Measurements from ENCODE around the gene PRR3.
A peak's percentile ranks its signal among the peaks of the same experiment; 100 is the strongest.
"Not testable (repeated sequence)": the region's sequence is repeated elsewhere in the genome, so short reads cannot be mapped to it uniquely, and the experiment has no call there.

PRR3 gene

DNA sequence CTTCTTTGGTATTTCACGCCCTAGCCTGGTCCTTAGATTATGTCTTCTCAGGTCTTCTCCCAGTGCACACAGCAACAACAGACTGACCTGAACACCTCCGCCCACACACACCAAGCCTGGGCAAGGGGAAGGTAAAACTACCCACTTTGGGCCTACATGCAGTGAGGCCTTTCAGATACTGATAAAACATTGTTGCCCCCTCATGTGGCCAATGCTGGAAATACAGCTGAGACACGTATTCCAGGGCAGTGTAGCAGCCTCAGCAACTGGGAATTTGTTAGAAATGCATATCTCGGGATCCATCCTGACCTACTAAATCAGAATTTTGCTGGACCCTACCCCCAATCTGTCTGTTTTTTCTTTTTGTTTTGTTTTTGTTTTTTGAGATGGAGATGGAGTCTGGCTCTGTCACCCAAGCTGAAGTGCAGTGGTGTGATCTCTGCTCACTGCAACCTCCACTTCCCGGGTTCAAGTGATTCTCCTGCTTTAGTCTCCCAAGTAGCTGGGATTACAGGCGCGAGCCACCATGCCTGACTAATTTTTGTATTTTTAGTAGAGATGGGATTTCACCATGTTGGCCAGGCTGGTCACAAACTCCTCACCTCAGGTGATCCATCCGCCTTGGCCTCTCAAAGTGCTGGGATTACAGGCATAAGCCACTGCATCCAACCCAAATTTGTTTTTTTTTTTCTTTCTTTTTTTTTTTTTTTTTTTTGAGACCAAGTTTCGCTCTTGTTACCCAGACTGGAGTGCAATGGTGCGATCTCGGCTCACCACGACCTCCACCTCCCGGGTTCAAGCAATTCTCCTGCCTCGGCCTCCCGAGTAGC, 40.4 kb downstream of the PRR3 start:
- not testable (repeated sequence) for H3K27me3 ChIP-seq (ENCODE audit: control insufficient read depth, insufficient read depth, low read length, poor library complexity, severe bottlenecking); H3K4me1 ChIP-seq (ENCODE audit: control insufficient read depth, insufficient read depth, low read length); H3K27ac ChIP-seq (ENCODE audit: insufficient read depth, low read depth, low read length, poor library complexity, severe bottlenecking); H3K4me3 ChIP-seq (ENCODE audit: insufficient read depth, low read depth, low read length); H3K9me3 ChIP-seq (ENCODE audit: control insufficient read depth, low read length)
- peaks cover 29% of the 10 kb centered on the region for H3K36me3 ChIP-seq (ENCODE audit: control insufficient read depth, insufficient read depth, low read length)
- 85 to 86% methylated on average over 15 of the region's 15 CpGs for WGBS, 2 experiments

DNA sequence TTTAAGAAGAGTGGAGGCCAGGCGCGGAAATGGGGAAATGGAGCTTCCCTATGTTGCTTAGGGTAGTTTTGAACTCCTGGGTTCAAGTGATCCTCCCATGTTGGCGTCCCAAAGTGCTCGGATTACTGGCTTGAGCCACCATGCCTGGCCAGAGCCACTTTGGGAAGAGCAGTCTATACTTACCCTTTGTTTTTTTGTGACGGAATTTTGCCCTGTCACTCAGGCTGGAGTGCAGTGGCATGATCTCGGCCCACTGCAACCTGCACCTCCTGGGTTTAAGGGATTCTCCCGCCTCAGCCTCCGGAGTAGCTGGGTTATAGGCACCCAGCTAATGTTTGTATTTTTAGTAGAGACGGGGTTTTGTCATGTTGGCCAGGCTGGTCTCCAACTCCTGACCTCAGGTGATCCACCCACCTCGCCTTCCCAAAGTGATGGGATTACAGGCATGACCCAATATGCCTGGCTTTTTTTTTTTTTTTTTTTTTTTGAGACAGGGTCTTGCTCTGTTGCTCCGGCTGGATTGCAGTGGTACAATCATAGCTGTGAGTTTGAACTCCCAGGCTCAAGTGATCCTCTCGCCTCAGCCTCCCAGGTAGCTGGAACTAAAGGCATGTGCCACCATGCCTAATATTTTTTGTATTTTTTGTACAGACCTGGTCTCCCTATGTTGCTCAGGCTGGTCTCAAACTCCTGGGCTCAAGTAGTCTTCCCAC, 42.0 kb downstream of the PRR3 start:
- Histone ChIP-seq H3K4me1 (ENCODE audit: control insufficient read depth, insufficient read depth, low read length) (no peaks in the 10 kb centered on the region), H3K27ac (ENCODE audit: insufficient read depth, low read depth, low read length, poor library complexity, severe bottlenecking) (no peak overlapping the region), H3K9me3 (ENCODE audit: control insufficient read depth, low read length) (no peaks in the 10 kb centered on the region), H3K27me3 (ENCODE audit: control insufficient read depth, insufficient read depth, low read length, poor library complexity, severe bottlenecking) (no peaks in the 10 kb centered on the region), H3K4me3 (ENCODE audit: insufficient read depth, low read depth, low read length) (no peak overlapping the region), H3K36me3 (ENCODE audit: control insufficient read depth, insufficient read depth, low read length) (peaks cover 44% of the 10 kb centered on the region)
- WGBS, 2 experiments: 89 to 91% methylated on average over 12 of the region's 12 CpGs

DNA sequence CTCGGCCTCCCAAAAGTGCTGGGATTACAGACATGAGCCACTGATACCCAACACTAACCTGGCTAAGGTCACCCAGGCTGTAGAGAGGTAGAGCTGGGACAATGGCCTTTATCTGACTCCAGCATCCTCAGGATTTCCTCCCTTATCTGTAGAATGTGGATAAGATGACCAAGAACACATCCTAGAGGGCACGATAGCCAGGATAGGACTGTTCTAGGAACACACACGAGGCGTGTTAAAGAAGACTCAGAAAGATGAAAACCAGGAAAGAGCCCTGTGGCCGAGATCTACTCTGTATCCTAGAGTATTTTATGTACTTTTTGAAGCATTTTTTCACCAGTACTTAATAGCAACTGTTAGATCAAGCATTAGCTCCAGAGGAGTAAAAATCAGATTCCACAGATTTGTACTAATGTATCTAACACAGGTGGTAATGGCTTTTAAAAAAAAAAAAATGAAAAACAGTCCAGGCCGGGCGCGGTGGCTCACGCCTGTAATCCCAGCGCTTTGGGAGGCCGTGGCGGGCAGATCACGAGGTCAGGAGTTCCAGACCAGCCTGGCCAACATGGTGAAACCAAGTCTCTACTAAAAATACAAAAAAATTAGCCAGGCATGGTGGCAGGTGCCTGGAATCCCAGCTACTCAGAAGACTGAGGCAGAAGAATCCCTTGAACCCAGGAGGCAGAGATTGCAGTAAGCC, 42.7 kb downstream of the PRR3 start:
- WGBS, 2 experiments: 95% methylated on average over 13 of the region's 13 CpGs
- peaks cover 45% of the 10 kb centered on the region for H3K36me3 ChIP-seq (ENCODE audit: control insufficient read depth, insufficient read depth, low read length)
- no peak overlapping the region for H3K4me3 ChIP-seq (ENCODE audit: insufficient read depth, low read depth, low read length)
- H3K27me3 ChIP-seq (ENCODE audit: control insufficient read depth, insufficient read depth, low read length, poor library complexity, severe bottlenecking): no peaks in the 10 kb centered on the region
- H3K4me1 ChIP-seq (ENCODE audit: control insufficient read depth, insufficient read depth, low read length): no peaks in the 10 kb centered on the region
- no peaks in the 10 kb centered on the region for H3K9me3 ChIP-seq (ENCODE audit: control insufficient read depth, low read length)
- H3K27ac ChIP-seq (ENCODE audit: insufficient read depth, low read depth, low read length, poor library complexity, severe bottlenecking): peak overlapping the region; percentile 1

DNA sequence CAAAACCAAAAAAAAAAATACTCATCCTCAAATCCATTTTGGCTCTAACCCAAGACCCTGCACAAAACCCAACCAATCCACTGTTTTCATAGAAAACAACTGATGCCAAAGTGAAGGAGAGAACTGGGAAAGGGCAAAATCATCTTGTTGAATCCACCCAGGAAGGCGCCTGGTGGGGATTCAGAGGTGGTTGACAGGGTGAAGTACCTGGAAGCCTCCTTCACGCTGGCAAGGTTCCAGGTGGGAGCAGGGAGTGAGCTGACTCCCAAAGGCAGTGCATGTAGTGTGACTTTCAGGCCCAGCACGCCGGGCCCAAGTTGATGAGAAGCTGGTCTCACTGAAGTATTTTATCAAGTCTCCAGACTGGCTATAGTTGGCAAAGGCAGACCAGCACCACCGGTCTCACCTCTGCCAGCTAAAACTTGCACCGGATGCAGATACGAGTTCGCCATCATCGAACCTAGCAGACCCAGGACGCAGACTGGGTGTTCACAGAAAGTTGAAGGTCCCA, 43.4 kb downstream of the PRR3 start:
- WGBS, 2 experiments: 95% methylated on average over 10 of the region's 10 CpGs
- Histone ChIP-seq H3K27ac (ENCODE audit: insufficient read depth, low read depth, low read length, poor library complexity, severe bottlenecking) (no peak overlapping the region), H3K36me3 (ENCODE audit: control insufficient read depth, insufficient read depth, low read length) (peaks cover 52% of the 10 kb centered on the region), H3K9me3 (ENCODE audit: control insufficient read depth, low read length) (no peaks in the 10 kb centered on the region), H3K4me1 (ENCODE audit: control insufficient read depth, insufficient read depth, low read length) (no peaks in the 10 kb centered on the region), H3K27me3 (ENCODE audit: control insufficient read depth, insufficient read depth, low read length, poor library complexity, severe bottlenecking) (no peaks in the 10 kb centered on the region), H3K4me3 (ENCODE audit: insufficient read depth, low read depth, low read length) (no peak overlapping the region)

DNA sequence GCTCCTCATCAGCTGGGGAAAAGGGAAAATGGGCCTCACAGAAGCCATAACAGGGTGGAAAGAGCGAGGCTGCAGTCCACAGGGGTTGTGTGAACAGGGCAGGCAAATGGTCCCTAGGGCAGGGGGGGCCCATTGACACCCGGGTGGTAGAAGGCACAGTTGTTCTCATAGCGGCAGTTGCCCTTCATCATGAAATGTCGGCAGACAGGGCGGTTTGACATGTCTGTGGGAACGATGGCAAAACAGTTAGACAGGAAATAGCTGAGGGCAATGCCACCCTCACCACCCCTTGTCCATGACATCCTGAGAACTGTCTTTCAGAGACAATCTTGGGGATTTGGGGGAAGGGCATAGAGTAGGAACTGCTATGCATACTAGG, 44.3 kb downstream of the PRR3 start:
- 96 to 99% methylated on average over 6 of the region's 6 CpGs for WGBS, 2 experiments
- Histone ChIP-seq H3K27ac (ENCODE audit: insufficient read depth, low read depth, low read length, poor library complexity, severe bottlenecking) (no peak overlapping the region), H3K4me3 (ENCODE audit: insufficient read depth, low read depth, low read length) (no peak overlapping the region), H3K9me3 (ENCODE audit: control insufficient read depth, low read length) (no peaks in the 10 kb centered on the region), H3K36me3 (ENCODE audit: control insufficient read depth, insufficient read depth, low read length) (peaks cover 61% of the 10 kb centered on the region), H3K27me3 (ENCODE audit: control insufficient read depth, insufficient read depth, low read length, poor library complexity, severe bottlenecking) (no peaks in the 10 kb centered on the region), H3K4me1 (ENCODE audit: control insufficient read depth, insufficient read depth, low read length) (no peaks in the 10 kb centered on the region)

DNA sequence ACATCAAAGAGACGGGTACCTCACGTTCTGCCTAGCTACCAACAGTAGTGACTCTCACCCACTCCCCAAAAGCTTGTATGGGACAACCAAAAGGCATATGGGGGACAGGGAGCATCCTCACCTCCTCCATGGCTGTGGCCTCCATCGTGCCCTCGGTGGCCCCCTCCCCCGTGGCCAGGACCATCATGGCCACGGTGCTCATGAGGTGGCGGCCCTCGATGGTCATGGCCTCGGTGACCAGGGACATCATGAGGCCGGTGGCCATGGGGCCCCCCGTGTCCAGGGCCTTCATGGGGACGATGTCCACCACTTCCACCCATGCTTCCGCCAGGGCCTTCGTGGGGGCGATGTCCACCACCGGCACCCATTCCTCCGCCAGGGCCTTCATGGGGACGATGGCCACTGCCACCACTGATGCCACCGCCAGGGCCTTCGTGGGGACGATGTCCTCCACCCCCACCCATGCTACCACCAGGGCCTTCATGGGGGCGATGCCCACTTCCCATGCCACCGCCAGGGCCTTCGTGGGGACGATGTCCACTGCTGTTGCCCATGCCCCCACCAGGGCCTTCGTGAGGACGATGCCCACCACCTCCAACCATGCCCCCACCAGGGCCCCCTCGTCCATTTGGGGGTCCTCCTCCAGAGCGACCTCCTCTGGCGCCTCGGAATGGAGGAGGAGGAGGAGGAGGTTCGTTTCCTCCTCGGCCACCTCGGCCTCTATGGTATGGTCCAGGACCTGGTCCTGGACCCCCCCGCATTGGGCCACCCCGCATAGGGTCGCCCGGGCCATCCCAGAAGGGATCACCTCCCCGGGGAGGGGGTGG, 44.9 kb downstream of the PRR3 start:
- Histone ChIP-seq H3K36me3 (ENCODE audit: control insufficient read depth, insufficient read depth, low read length) (peaks cover 67% of the 10 kb centered on the region), H3K9me3 (ENCODE audit: control insufficient read depth, low read length) (no peaks in the 10 kb centered on the region), H3K27ac (ENCODE audit: insufficient read depth, low read depth, low read length, poor library complexity, severe bottlenecking) (no peak overlapping the region), H3K4me3 (ENCODE audit: insufficient read depth, low read depth, low read length) (no peak overlapping the region), H3K4me1 (ENCODE audit: control insufficient read depth, insufficient read depth, low read length) (no peaks in the 10 kb centered on the region), H3K27me3 (ENCODE audit: control insufficient read depth, insufficient read depth, low read length, poor library complexity, severe bottlenecking) (no peaks in the 10 kb centered on the region)
- 95 to 96% methylated on average over 39 of the region's 39 CpGs for WGBS, 2 experiments

- H3K36me3 ChIP-seq (ENCODE audit: control insufficient read depth, insufficient read depth, low read length): peaks cover 85% of the 10 kb centered on the region
- no peak overlapping the region for H3K4me3 ChIP-seq (ENCODE audit: insufficient read depth, low read depth, low read length)
- no peaks in the 10 kb centered on the region for H3K9me3 ChIP-seq (ENCODE audit: control insufficient read depth, low read length)
- WGBS, 2 experiments: 95 to 96% methylated on average over 13 of the region's 13 CpGs
- no peaks in the 10 kb centered on the region for H3K27me3 ChIP-seq (ENCODE audit: control insufficient read depth, insufficient read depth, low read length, poor library complexity, severe bottlenecking)
- H3K4me1 ChIP-seq (ENCODE audit: control insufficient read depth, insufficient read depth, low read length): no peaks in the 10 kb centered on the region
- H3K27ac ChIP-seq (ENCODE audit: insufficient read depth, low read depth, low read length, poor library complexity, severe bottlenecking): no peak overlapping the region
These were observed 46.9 kb downstream of the PRR3 start for GRCh38 chr6:30603961-30604360.

GRCh38 chr6:30610065-30610464, 53.0 kb downstream of the PRR3 start:
- H3K36me3 ChIP-seq (ENCODE audit: control insufficient read depth, insufficient read depth, low read length): peaks cover 38% of the 10 kb centered on the region
- WGBS, 2 experiments: 93 to 97% methylated on average over 4 of the region's 4 CpGs
- H3K27me3 ChIP-seq (ENCODE audit: control insufficient read depth, insufficient read depth, low read length, poor library complexity, severe bottlenecking): no peaks in the 10 kb centered on the region

GRCh38 chr6:30611150-30611855, 54.2 kb downstream of the PRR3 start:
- Histone ChIP-seq H3K4me3 (ENCODE audit: insufficient read depth, low read depth, low read length) (no peak overlapping the region), H3K27ac (ENCODE audit: insufficient read depth, low read depth, low read length, poor library complexity, severe bottlenecking) (no peak overlapping the region), H3K9me3 (ENCODE audit: control insufficient read depth, low read length) (no peaks in the 10 kb centered on the region), H3K27me3 (ENCODE audit: control insufficient read depth, insufficient read depth, low read length, poor library complexity, severe bottlenecking) (no peaks in the 10 kb centered on the region), H3K36me3 (ENCODE audit: control insufficient read depth, insufficient read depth, low read length) (peaks cover 26% of the 10 kb centered on the region), H3K4me1 (ENCODE audit: control insufficient read depth, insufficient read depth, low read length) (peaks cover 14% of the 10 kb centered on the region)
- whole genome bisulfite sequencing, 2 experiments: 89 to 90% methylated on average over 9 of the region's 9 CpGs

More at GRCh38 chr6:30610065-30610464, 53.0 kb downstream of the PRR3 start:
- Histone ChIP-seq H3K4me3 (ENCODE audit: insufficient read depth, low read depth, low read length) (no peak overlapping the region), H3K4me1 (ENCODE audit: control insufficient read depth, insufficient read depth, low read length) (peaks cover 14% of the 10 kb centered on the region), H3K27ac (ENCODE audit: insufficient read depth, low read depth, low read length, poor library complexity, severe bottlenecking) (no peak overlapping the region), H3K9me3 (ENCODE audit: control insufficient read depth, low read length) (no peaks in the 10 kb centered on the region)
